Measurements from ENCODE around the gene HYAL4.
"Not testable (repeated sequence)": the region's sequence is repeated elsewhere in the genome, so short reads cannot be mapped to it uniquely, and the experiment has no call there.

Gene HYAL4

DNA sequence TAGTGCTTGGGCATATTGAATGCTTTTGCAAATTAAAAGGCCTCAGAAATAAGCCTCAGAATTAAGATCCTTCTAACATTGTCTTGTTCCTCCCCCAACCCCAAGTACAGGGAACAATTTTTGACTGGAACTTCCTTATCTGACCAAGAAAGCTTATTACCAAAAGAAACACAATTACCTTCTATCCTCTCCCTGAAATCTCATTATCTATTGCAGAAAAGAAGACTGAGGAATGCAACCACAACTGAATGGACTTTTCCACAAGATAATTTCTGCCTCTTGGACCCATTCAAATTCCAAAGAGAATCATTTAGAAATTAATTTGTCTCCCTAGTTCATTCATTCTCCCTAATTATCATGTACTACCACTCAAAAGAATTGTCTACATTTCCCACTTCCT, 43.2 kb downstream of the HYAL4 start:
- no peak overlapping the region for H3K4me3 ChIP-seq (ENCODE audit: control insufficient read depth, low read depth, low read length)
- TF ChIP-seq, protein P1, sequence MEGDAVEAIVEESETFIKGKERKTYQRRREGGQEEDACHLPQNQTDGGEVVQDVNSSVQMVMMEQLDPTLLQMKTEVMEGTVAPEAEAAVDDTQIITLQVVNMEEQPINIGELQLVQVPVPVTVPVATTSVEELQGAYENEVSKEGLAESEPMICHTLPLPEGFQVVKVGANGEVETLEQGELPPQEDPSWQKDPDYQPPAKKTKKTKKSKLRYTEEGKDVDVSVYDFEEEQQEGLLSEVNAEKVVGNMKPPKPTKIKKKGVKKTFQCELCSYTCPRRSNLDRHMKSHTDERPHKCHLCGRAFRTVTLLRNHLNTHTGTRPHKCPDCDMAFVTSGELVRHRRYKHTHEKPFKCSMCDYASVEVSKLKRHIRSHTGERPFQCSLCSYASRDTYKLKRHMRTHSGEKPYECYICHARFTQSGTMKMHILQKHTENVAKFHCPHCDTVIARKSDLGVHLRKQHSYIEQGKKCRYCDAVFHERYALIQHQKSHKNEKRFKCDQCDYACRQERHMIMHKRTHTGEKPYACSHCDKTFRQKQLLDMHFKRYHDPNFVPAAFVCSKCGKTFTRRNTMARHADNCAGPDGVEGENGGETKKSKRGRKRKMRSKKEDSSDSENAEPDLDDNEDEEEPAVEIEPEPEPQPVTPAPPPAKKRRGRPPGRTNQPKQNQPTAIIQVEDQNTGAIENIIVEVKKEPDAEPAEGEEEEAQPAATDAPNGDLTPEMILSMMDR (conservative IDR thresholded peaks at IDR 0.05; ENCODE audit: control insufficient read depth, insufficient read depth, low read depth, low read length): no peak
- DNase-seq (ENCODE audit: low read depth): no peak

DNA sequence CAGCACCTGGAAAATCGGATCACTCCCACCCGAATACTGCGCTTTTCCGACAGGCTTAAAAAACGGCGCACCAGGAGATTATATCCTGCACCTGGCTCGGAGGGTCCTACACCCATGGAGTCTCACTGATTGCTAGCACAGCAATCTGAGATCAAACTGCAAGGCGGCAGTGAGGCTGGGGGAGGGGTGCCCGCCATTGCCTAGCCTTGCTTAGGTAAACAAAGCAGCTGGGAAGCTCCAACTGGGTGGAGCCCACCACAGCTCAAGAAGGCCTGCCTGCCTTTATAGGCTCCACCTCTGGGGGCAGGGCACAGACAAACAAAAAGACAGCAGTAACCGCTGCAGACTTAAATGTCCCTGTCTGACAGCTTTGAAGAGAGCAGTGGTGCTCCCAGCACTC, 49.8 kb downstream of the HYAL4 start:
- H3K4me3 ChIP-seq (ENCODE audit: control insufficient read depth, low read depth, low read length): not testable (repeated sequence)

DNA sequence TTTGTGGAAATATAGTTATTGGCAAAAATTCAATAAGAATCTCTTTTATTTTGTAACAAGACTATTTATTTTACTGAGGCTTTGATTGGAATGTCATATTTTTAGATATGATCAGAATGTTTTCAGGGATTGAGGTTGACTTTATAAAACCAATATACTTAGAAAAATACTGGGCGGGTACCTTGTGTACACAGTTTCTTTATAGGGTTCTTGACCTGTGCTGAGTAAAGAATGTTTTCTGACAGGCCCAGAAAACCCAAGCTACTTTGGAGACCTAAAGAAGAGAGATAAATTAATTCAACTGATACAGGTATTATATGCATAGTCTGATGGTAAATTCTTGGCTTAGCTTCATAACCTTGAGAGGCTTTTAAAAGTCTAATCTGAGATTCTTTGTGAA, 56.1 kb downstream of the HYAL4 start:
- no peak overlapping the region for H3K4me3 ChIP-seq (ENCODE audit: control insufficient read depth, low read depth, low read length)
- TF ChIP-seq, protein P1 (conservative IDR thresholded peaks at IDR 0.05; ENCODE audit: control insufficient read depth, insufficient read depth, low read depth, low read length): no peak
- no peak for DNase-seq (ENCODE audit: low read depth)

More for the DNA sequence above, 49.8 kb downstream of the HYAL4 start:
- DNase-seq (ENCODE audit: low read depth): not testable (repeated sequence)

GRCh38 chr7:123905714-123906113, 60.7 kb downstream of the HYAL4 start:
- no peak for DNase-seq (ENCODE audit: low read depth)
- TF ChIP-seq, protein P1 (conservative IDR thresholded peaks at IDR 0.05; ENCODE audit: control insufficient read depth, insufficient read depth, low read depth, low read length): no peak

DNA sequence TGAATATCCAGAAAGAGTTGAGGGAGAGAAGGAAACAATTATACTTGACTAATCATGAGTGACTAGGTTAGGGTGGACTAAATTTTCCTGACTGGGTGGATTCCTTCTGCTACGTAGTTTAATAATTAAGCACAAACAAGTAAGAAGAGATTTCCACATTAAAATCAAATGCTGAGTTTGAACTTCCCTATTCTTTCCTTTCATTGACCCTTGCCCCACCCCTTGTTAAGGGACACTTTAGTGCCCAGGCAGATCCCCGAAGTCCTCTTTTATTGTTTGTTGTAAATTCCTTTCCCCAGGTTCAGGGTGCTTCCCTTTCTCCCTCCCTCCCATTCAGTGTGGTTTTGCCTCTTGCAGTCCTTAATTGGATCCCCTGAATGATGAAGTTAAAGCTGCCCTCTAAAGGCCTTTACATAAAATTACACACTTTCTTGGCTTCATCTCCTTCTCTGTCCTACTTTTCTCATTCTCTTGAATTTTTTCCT, 71.3 kb downstream of the HYAL4 start:
- TF ChIP-seq, protein P1 (conservative IDR thresholded peaks at IDR 0.05; ENCODE audit: control insufficient read depth, insufficient read depth, low read depth, low read length): peak; percentile 11
- no peak overlapping the region for H3K4me3 ChIP-seq (ENCODE audit: control insufficient read depth, low read depth, low read length)
- peak; percentile 7 for DNase-seq (ENCODE audit: low read depth)

More at GRCh38 chr7:123905714-123906113, 60.7 kb downstream of the HYAL4 start:
- H3K4me3 ChIP-seq (ENCODE audit: control insufficient read depth, low read depth, low read length): no peak overlapping the region

DNA sequence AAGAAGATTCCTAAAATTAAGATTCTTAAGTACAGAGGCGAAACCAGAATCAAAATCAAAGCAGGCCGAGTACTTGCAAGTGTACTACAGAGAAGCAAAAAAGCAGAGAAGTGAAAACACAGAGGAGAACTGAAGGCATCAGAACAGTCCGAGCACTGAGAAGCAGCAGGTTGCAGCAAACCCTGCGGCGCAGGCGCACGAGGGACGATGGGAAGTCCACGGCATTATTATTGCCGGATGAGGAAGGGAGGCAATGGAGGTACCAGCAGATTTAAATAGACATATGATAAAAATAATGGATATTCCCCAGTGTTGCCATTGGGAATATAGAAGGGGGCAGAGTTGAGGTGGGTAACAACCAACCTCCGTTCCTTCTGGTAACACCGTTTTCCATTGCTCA, 72.9 kb downstream of the HYAL4 start:
- TF ChIP-seq, protein P1 (conservative IDR thresholded peaks at IDR 0.05; ENCODE audit: control insufficient read depth, insufficient read depth, low read depth, low read length): no peak
- H3K4me3 ChIP-seq (ENCODE audit: control insufficient read depth, low read depth, low read length): no peak overlapping the region
- no peak for DNase-seq (ENCODE audit: low read depth)

DNA sequence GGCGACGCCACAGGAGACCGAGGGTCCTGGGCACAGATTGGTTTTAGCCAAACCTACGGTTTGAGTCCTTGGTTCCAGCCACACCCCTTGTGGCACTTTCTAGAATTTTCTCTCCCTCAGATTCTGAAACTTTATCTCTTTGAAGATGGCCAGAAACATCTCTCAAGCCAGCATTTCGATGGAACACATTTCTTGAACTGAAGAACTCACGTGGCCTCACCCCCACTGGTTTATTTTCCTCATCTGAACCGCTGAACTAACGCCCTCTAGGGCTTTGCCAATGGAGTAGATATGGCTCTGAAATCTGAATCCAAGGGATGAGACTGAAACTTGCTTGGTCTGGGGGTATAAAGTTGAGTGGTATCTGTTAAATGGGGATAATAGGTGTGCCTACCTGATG, 73.3 kb downstream of the HYAL4 start:
- TF ChIP-seq, protein P1 (conservative IDR thresholded peaks at IDR 0.05; ENCODE audit: control insufficient read depth, insufficient read depth, low read depth, low read length): no peak

More for the DNA sequence above, 73.3 kb downstream of the HYAL4 start:
- no peak overlapping the region for H3K4me3 ChIP-seq (ENCODE audit: control insufficient read depth, low read depth, low read length)
- DNase-seq (ENCODE audit: low read depth): no peak

All from fibroblast of mammary gland (primary cell).